Lung microvascular endothelial cell (primary cell): ENCODE measurements around the gene NEK11. TPM values are rescaled to one million over a fixed set of nuclear protein-coding genes. Genes with fewer than 3 reads are reported as not detected.

Source experiments
- DNase-seq, 2 donors: peaks; one replicate each; pipeline versions ENCODE4 v3.0.0 to v3.0.0-alpha.2; 2010; ENCODE audit warnings: low read depth in 2 of 2
- total RNA-seq: library from RNA; depleted of rRNA; stranded (reverse); fragments of >200 nt; gene quantifications from 2 replicates; pipeline ENCODE4 v1.2.1, GENCODE V29; 2014

NEK11 gene
- total RNA-seq, 1 donor from 2014 or later = 2.0 TPM

- no peak for DNase-seq
These were observed 371.2 kb downstream of the NEK11 start for GRCh38 chr3:131397889-131398288.

Other genes starting within 250 kb of the NEK11 start
- gene ATP2C1, start 132.8 kb upstream of the NEK11 start, total RNA-seq = 67.6 and 92.1 TPM in 2 replicates
- 3.5 and 5.2 TPM in 2 replicates for gene ASTE1, start 52 bp upstream of the NEK11 start, total RNA-seq